Measurements from ENCODE around the gene DPP4.

GRCh38 chr2:161955211-161955610 is 118.8 kb downstream of the DPP4 start:
- TF ChIP-seq CTCF (IDR thresholded peaks at IDR 0.05) = no peak
- no peak for TF ChIP-seq POLR2A (IDR thresholded peaks at IDR 0.05)
- TF ChIP-seq POLR2AphosphoS5 (IDR thresholded peaks at IDR 0.05) = no peak
- no peak for TF ChIP-seq EP300 (IDR thresholded peaks at IDR 0.05)
